ENCODE measurements around the gene ZNF598.
"Not testable (repeated sequence)": the region's sequence is repeated elsewhere in the genome, so short reads cannot be mapped to it uniquely, and the experiment has no call there.

ZNF598 gene

DNA sequence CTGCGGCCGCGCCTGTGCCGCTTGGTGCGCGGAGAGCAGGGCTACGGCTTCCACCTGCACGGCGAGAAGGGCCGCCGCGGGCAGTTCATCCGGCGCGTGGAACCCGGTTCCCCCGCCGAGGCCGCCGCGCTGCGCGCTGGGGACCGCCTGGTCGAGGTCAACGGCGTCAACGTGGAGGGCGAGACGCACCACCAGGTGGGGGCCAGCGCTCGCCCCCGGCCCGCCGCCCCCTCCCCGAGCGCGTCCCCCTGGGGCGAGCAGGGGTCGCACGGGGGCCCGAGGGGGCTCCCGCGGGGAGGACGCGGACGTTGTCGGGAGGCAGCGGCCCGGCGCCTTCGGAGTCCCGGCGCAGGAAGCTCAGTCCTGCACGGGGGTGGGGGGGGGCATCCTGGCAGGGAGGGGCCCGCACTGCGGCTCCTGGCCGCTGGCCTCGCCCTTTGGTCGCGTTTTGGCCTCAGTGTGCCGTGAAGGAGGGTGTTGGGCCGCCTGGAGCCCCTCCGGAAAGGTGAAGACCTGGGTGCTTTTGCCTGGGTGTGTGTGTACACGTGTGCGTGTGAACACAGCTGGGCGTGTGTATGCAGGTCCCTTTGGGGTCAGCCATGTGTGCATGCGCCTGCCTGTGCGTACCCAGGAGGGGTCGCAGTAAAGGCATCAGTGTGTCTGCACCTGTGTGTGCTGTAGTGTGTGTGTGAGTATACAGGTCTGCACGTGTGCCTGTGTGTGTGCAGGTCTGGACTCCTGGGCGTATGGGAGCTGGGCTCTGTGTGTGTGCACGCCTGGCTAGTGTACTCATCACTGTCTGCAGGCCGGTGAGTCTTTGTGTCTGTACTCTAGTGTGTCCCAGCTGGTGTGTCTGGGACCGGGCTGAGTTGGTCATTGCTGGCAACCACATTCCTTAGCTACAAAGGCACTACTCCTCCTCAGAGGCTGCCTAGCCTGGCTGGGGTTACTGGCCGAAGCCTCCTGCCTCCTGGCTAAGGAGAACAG is 17.7 kb upstream of the ZNF598 start:
- no peak for DNase-seq (ENCODE audit: low read depth in 2 of 2)

DNA sequence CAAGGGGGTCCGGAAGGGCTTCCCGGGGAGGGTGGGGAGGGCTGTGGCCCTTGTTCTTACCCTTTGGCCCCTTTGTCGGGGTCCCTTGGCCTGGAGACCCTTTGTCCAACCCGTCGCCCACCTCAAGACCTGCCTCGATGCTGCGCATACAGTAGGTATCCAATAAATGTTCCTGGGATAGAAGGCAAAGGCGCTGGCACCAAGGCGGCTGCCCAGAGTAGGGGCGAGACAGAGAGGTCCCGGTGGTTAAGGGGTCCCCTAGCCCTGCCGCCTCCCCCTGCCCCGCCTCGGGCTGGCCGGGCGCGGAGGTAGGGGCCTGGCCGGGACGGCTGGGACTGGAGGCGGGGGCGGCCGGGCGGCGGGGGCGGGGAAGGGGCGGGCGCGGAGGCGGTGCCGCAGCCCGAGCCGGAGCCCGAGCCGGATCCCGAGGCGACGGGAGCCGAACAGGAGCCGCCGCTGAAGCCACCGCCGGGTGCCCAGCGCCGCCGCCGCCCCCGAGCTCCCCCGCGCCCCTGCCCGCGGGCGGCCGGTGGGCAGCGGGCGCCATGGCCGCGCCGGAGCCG is 16.9 kb upstream of the ZNF598 start, which contains the start of gene NHERF2:
TSS of gene NHERF2 (plus strand) at position 442 of the 563 bp plus-strand sequence. CDS start at position 546, 104 bp downstream.
- no peak for DNase-seq (ENCODE audit: low read depth in 2 of 2)

DNA sequence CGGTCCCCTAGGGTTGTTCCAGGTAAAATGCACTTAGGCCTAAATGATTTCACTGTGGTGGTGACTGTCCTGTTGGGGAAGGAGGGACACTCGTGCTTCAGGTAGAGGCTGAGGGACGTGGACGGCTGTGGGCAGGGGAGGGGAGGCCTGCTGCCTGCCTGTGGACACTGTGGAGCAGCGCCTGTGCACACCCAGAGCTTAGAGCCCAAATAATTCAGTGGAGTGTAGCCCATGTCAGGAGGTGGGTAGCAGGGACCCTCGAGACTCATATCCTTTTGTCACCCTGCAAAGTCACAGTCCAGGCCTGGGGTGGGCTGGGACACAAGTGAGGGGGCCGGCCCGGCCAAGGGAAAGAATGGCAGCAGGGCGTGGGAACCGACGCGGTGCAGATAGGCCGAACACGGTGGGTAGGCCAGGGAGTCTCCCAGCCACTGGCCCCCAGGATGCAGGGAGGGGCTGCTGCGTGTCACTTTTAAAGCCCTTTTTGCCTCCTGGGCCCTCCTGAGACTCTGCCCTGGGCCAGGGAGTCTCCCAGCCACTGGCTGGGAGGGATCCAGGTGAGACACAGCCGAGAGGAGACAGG is 16.3 kb upstream of the ZNF598 start:
- DNase-seq (ENCODE audit: low read depth in 2 of 2), result no peak

DNA sequence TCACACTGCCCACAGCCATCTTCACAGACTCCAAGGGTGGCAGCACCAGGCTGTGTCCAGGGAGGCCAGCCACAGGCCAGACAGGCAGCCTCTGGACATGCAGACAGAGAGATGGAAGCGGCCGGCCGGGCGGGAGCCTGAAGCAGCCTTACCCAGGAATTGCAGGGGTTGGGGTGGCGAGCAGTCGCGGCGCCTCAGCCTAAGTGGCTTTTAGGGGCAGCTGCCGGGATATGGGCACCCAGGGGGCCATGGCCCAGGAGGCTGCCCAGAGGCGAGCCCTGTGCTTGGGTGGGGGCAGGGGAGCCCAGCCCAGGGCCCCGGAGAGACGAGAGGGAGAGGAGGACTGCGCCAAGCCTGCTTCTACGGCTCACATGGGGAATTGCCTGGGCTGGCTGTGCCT is 15.6 kb upstream of the ZNF598 start:
- no peak for DNase-seq (ENCODE audit: low read depth in 2 of 2)

DNA sequence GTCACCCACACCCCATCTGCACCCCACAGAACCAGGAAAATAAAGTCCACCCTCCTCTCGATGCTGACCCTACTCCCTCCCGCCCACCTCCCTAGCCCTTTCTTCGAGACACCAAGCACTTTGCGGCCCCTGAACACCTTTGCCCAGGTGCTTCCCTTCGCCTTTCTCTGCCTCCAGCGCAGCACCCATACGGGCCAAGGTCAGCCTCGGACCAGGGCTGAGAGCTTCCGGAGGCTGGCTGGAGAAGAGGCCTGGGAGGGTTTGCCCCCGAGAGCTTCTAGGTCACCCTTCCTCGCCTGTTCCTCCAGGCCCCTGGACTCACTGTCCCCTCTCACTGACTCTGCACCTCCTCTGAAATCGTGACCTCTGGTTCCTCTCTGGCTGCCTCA is 14.4 kb upstream of the ZNF598 start:
- DNase-seq (ENCODE audit: low read depth in 2 of 2), result no peak

DNA sequence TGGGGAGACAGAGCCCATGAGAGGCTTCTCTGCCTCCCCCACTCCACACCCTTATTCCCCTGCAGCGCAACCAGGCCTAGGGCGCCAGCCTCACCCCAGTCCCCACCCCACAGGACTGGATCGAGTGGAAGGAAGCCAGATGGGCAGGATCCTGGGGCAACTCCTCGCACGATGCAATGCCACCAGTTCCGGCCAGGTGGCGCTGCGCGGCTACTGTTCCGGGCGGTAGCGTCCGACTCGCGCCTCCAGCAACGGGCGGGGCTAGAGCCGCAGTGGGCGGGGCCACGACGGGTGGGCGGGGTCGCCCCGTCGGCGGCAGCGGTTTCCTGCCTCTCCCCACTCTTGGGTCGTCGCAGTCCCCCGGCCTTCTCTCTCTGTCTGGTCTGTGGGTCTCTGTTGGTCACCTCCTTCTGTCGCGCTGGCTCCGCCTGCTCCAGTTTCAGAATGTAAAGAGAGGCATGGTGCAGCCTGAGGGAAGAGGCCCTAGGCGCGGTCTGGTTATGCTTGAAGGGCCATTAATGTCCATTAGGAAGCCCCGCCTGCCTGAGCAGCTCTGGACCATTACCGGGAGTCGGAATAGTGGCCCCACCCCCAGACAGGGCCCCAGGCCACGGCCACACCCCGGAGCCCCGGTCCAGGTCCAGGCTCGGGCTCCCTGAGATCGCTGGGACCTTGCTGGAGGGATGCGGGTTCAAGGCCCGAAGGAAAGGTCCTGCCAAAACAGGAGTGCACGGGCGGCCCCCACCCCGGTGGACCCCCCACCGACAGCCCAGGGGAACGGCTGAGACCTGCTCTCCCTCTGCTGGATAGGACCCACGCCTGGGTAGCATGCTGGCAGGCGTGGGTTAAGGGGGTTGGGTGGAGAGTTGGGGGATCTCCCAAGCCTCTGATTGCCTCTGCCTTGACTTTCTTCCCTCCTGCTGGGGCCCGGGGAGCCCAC is 13.7 kb upstream of the ZNF598 start:
- DNase-seq (ENCODE audit: low read depth in 2 of 2), result no peak

DNA sequence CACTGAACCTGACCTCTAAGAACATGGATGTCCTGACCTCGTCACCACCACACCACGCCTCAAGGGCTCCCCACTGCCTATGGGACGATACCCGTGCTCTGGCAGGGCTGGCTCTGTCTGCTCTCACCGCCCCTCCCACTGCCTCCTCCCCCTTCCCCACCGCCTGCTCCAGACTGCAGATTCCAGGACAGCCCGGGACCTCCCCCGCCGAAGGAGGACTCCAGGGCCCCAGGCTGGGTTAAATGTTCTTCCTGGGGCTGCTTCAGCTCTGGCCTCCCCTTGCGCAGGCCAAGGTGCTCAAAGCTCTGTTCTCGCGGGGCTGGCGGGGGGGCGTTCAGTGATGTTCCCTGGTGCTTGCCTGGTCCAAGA is 13.1 kb upstream of the ZNF598 start:
- no peak for DNase-seq (ENCODE audit: low read depth in 2 of 2)

DNA sequence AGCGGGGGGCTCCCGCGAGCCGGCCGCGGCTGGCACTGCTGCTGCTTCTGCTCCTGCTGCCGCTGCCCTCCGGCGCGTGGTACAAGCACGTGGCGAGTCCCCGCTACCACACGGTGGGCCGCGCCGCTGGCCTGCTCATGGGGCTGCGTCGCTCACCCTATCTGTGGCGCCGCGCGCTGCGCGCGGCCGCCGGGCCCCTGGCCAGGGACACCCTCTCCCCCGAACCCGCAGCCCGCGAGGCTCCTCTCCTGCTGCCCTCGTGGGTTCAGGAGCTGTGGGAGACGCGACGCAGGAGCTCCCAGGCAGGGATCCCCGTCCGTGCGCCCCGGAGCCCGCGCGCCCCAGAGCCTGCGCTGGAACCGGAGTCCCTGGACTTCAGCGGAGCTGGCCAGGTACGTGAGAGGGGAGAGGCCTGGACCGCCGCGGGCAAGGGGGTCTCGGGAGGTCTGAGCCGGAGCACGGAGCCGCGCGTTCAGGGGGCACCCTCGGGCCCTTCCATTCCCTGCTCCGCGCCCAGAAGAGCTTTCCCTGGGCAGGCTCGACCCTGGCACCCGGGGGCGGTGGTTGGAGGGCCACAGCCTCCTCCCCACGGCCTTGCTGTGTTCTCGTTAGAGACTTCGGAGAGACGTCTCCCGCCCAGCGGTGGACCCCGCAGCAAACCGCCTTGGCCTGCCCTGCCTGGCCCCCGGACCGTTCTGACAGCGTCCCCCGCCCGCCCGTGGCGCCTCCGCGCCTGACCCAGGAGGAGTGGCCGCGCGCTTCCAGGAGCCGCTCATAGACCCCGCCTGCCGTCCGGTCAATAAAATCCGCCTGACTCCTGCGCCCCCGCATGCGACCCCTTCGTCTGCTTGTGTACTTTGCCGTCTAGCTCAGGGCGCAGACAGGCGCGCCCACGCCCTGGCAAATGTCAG is 10.6 kb upstream of the ZNF598 start:
- DNase-seq (ENCODE audit: low read depth in 2 of 2), result no peak

DNA sequence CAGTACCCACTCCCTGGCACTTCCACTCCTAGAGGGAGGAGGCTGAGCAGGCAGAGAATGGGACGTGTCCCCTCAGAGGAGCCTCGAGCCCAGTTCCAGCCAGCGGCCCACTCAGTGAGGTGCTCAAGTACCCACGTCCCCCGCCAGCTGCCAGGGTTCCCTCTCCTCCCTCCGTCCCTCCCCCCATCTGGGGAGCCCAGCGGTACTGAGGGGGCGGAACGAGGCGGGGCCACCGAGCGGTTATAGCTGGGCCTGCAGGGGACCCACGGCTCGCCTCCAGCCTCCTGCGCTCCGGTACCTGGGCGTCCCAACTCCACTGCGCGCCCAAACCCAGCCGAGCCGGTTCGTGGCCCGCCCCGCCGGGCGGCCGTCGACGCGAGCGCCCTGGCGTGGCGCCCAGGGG is 9.9 kb upstream of the ZNF598 start, which contains the start of gene NPW:
TSS of gene NPW (plus strand) at position 268 of the 403 bp plus-strand sequence.
- DNase-seq (ENCODE audit: low read depth in 2 of 2), result no peak

DNA sequence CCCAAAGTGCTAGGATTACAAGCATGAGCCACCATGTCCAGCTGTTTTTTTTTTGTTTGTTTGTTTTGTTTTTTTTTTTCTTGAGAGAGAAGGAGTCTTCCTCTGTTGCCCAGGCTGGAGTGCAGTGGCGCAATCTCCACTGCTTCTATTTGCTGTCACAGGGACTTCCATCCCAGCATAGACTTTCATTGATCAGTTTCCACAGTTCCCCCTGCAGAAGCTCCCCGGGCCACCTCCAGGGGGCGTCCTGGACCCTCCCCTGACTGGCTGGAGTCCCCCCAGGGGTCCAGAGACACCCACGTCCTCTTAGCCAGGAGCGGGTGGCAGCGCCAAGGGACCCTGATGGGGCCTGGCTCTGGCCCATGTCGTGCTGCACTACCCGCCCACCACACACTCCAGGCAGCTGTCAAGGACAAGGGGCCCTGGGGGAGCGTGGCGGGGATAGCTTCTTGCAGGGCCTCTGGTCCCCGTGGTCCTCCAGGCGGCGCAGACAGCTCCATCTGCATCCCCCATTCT is 6.8 kb upstream of the ZNF598 start:
- no peak for DNase-seq (ENCODE audit: low read depth in 2 of 2)

DNA sequence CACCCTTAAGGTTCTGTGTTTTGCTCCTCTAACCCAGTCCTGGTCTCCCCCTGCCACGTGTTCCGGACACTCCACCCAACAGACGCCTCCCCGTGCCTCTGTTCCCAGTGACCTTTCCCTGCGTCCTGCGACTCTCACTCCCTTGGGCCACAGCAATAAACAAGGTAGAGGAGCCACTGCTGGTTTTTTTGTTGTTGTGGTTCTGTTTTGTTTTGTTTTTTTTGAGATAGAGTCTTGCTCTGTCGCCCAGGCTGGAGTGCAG is 6.3 kb upstream of the ZNF598 start:
- no peak for DNase-seq (ENCODE audit: low read depth in 2 of 2)

DNA sequence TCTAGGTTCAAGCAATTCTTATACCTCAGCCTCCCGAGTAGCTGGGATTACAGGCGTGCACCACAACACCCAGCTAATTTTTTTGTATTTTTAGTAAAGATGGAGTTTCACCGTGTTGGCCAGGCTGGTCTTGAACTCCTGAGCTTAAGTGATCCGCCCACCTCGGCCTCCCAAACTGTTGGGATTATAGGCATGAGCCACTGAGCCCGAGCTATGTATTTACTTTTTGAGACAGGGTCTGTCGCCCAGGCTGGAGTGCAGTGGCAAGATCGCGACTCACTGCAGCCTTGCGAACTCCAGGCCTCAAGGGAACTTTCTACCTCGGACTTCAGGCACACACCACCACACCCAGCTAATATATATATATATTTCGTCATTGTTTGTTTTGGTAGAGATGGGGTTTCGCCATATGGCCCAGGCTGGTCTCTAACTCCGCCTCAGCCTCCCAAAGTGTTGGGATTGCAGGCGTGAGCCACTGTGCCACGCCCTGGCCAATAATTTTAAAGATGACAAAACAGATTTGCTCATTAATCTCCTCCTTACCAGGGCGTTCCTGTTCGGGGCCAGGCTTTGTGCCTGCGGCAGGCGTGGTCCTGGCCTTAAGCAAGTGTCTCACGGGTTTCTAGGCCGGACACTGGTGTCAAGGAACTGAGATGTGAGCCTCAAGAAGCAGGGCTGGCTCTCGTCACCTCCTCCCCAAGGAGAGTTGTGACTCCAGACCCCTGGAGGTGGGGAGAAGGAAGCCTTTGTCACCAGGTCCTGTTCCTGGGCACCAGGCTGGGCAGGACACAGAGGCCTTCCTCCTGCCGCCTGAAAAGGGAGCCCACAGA is 5.7 kb upstream of the ZNF598 start:
- no peak for DNase-seq (ENCODE audit: low read depth in 2 of 2)

DNA sequence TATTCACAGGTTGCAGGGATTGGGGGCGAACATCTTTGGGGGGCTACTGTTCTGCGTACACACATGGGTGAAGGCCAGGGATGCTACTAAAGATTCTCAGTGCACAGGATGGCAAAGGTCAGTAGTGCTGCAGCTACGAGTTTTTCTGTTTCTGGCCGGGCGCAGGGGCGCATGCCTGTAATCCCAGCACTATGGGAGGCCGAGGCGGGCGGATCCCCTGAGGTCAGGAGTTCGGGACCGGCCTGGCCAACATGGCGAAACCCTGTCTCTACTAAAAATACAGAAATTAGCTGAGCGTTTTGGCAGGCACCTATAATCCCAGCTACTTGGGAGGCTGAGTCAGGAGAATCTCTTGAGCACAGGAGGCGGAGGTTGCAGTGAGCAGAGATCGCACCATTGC is 3.9 kb upstream of the ZNF598 start:
- DNase-seq (ENCODE audit: low read depth in 2 of 2), result no peak

DNA sequence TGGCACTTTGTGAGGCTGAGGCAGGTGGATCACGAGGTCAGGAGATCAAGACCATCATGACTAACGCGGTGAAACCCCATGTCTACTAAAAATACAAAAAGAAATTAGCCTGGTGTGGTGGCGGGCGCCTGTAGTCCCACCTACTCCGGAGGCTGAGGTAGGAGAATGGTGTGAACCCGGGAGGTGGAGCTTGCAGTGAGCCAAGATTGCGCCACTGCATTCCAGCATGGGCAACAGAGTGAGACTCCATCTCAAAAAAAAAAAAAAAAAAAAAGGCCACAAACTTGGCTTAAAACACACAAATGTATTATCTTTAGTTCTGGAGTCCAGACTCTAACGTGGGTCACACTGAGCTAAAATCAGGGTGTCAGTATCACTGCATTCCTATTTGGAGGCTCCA is 2.1 kb upstream of the ZNF598 start:
- not testable (repeated sequence) for DNase-seq (ENCODE audit: low read depth in 2 of 2)

DNA sequence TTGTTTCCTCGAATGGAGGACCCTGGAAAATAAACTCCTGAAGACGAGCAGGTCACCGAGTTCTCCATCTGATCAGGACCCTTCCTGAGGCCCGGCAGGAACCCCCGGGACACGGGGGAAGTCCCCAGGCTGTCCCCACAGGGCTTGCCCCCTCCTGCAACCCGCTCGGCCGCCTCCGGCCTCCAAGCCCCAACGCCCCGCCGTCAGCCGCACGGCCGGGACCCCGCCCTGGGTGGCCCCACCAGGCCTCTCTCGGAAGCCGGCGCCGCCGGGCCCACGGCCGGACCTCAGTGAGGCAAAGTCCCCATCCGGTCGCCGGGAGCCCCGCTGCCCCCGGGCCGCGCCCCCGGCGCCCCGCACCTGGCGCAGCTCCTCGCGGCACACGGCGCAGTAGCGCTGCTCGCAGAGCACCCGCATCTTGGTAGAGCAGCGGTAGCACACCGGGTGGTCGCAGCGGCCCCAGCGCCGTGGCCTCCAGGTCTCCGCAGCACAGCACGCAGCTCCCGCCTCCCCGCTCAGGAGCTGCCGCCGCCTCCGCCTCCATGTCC is 383 bp downstream of the ZNF598 start:
- DNase-seq (ENCODE audit: low read depth in 2 of 2), result no peak

DNA sequence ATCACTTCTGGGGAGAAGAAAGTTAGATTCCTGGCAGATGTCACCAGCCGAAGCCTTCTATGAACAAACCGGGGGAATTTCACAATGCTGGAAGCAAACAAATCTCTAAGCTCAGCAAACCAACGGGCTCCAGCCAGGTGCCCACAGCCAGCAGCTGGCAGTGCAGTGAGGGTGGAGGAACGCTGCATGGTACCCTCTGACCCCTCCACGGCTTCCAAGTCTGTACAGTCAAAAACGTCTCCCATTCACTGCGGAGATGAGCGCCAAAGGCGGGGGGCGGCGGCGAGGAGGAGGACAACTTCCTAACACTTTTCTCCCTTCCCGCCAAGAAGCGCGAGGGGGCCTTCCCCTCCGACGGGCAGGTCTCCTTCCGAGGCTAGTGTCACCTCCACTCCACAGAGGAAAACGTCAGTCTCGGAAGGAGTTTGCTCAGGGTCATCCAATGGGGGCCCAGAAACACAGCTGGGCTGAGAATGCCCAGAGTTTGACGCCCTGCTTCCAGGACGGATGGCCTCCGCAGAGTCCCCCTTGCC is 924 bp downstream of the ZNF598 start:
- no peak for DNase-seq (ENCODE audit: low read depth in 2 of 2)

DNA sequence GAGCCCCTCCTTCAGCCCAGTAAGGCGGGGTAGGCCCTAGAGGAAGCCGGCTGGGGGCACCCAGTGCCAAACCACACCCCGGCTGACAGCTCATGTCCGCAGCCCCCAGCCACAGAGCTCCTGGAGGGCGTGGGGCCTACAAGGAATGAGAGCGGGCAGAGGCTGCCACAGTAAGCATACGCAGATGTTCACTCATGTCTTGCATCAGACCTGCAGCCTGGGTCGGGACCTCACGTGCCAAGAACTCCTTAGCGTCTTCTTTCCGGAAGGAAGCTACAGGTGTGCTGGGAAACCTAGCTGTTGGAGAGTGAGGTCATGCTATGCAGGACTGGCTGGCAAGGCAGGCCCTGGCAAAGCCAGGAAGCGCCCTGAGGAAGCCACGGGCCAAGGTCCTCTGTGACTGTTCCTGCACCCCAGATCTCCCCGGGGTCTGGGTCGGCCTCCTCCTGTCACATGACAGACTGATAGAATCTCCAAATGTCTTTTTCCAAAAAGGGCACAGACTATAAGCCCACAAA is 1.6 kb downstream of the ZNF598 start:
- no peak for DNase-seq (ENCODE audit: low read depth in 2 of 2)

DNA sequence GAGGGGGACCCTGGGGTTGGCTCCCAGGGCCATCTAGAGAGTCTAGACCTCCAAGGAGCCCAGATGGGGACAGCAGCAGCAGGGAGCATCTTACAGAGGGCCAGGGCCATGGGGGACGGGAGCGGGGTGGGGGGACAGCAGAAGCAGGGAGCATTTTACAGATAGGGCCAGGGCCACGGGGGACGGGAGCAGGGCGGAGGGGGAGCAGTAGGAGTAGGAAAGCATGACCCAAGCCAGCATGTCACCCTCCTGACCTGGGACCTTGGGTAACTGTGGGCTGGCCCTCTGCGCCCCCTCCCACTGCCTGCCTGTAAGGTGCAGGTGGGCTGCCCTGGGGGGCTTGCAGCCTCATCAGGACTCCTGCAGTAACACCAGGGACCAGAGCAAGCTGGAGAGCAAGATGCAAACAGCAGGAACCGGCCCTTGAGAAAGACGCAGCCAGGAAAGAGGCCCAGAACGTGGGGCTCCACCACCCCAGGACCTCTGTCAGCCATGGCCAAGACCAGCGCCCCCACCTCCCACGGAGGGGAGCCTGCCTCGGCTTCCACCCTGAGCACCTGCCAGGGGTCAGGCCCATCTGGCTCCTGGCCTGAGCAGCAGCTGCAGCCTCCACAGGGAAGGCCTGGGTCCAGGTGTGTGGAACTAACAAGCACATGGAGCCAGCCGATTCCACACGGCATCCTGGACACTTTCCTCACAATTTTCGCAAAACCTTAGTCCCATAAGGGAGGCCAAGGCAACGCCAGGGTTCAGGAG is 2.4 kb downstream of the ZNF598 start:
- no peak for DNase-seq (ENCODE audit: low read depth in 2 of 2)

Measured in fibroblast of skin of left biceps (primary cell).